Measurements from ENCODE around the gene NIM1K. TPM values are rescaled to one million over a fixed set of nuclear protein-coding genes. Genes with fewer than 3 reads are reported as not detected.
"Not testable (repeated sequence)": the region's sequence is repeated elsewhere in the genome, so short reads cannot be mapped to it uniquely, and the experiment has no call there.

The NIM1K gene
- polyA plus RNA-seq, 1 donor, result 0.70 TPM

DNA sequence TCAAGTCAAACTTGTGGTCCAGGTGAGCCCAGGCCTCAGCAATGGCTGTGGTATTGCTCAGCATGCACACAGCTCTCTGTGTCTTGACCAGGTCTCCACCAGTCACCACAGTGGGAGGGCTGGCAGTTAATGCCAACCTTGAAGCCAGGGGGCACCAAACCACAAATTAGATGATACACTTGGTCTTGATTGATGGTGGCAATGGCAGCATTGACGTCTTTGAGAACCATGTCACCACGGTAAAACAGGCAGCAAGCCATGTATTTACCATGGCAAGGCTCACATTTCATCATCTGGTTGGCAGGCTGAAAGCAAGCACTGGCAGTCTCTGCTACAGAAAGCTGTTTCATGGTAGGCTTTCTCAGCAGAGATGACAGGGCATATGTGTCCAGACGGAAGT is 40.0 kb downstream of the NIM1K start:
- no peak for DNase-seq

DNA sequence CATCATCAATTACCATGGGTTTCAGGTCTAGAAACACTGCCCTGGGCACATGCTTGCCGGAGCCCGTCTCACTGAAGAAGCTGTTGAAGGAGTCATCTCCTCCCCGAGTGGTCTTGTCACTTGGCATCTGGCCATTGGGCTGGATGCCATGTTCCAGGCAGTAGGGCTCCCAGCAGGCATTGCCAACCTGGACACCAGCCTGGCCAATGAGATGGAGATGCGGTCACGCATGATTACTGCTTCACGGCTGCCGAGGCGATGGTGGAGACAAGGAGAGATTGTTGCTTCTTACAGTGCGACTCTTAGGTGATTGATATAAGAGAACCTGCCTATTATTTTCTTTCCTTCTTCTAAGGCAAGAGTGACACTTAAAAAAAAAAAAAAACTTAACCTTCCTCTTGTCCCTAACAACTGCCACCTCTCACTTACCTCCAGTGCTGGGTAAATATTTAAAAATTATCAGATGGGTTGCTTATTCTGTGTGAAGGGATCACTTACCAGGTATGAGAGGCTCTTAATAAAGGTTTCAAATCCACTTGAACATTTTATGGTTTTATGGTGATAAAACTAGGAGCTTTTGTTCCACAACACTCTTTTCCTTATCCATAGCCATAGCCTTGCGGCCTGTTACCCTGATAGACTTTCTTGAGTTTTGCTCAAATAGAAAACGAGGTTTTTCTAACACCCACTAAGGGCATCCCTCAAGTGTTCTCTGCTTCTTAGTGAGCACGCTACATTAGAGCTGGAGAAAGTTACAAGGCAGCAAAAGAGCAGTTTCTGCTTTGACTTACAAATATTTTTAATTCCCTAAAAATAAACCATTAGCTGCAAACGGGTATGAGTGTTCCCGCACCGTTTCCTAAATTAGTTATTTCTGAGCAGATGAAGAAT is 41.2 kb downstream of the NIM1K start:
- DNase-seq, result no peak

DNA sequence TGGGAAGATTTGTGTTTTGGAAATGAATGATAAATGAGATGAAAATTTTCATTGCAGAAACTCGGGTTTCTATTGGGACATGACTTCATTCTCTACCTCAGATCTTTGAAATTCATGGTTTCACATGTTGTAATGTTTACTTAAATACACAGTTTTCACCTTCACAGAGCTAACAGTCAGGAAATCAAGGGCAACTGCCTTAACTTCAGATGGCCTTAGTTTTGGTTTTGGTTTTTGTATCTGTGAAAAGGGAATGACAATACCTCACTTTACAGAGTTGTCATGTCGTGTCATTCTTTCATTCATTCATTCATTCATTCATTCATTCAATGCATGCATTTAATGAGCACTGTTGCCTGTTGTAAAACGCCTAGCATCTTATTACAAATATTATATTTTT is 41.9 kb downstream of the NIM1K start:
- DNase-seq, result no peak

DNA sequence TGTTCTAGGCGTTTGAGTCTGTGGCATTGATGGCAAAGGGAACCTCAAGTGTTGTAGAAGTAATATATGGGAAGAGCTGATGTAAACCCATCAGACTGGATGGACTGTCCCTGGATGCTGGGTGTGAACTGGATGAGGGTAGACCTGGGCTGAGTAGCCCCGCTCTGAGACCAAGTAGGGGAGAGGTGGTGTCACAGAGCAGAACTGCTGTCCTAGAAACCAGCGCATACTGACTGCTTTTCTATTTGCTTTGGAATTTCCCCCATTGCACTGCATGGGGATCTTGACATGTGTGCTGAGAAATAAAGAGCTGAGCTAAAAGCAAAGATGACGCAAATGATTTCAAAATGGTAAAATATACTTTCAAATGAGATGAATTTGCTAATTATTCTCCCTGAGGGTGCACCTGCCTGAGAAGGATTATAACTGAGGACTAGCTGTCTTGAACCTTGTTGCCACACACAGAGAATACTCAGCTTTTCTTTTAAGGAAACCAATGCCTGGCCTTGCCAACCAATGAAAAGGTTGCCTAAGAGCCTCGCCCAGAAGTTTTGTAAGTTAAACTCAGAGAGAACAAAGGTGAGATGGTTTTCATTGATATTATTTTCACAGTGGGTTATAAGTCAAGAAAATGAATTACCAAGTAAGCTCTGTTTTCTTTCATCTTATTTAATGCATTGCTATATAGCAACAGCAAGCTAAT is 44.8 kb downstream of the NIM1K start:
- no peak for DNase-seq

DNA sequence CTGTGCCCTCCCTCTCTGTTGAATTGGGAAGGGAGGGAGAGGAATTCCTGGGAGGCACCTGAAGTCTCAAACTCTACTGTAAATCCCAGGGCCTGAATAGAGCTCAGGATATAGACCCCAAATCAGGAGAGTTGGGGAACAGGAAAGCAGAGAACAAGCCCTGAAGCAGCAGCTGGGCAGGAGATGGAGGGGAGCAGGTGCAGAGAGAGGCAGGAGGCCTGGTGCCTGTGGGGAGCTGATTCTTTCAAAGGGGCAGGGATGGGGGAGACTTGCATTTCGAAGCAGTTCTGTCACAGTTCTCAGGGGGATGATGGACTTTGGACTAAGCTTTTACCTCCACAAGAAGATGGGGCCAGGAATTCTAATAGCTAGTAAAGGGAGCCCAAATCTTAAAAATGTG is 50.2 kb downstream of the NIM1K start:
- no peak for DNase-seq

DNA sequence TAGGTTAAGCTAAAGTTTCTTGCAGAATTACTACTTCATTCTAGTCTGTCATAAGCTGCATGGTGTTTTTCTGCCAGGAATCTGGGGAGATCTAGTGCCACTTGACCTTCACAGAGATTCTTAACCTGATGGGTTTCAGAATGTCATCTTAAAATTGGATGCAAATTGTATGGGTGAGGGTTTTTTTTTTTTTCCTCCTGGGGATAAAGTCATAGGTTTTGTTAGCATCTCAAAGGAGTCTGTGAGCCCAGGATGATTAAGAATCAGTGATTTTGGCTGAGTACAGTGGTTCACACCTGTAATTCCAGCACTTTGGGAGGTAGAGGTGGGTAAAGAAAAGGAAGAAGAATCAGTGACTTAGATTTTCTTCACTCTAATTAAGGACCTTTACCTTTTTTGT is 51.2 kb downstream of the NIM1K start:
- no peak for DNase-seq

DNA sequence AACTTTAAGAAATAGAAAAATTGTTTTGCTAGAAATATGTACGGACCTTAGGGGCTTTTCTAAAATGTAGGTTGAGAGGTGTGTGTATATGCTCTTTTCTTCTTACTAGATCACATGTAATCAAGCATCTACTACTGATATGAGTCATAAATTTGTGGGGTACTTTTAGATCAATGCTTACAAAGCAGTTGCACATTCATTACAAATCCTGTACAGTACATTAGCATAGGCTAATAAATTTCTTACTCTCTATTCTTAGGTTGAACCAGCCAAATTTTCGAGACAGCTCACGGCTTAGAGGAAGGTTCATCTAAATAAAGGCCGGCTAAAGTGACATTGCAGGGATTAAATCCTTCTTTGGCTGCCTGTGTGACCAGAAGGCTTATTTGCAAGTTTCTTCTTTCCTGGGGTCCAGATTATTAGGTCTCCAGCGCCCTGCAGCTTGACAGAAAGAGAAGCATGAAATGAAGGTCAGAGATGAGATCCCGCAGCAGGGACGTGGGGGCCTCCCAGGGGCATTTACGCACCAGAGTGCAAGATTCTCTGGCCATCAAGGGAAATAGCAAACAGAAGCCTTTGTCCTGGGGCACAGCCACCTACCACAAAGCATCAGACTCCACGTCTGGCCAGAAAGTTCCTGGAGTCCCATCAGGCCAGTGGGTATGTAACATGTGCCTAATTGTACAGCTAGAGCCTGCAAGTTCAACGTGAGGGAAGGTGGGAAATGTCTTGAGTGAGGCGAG is 53.0 kb downstream of the NIM1K start:
- DNase-seq, result no peak

DNA sequence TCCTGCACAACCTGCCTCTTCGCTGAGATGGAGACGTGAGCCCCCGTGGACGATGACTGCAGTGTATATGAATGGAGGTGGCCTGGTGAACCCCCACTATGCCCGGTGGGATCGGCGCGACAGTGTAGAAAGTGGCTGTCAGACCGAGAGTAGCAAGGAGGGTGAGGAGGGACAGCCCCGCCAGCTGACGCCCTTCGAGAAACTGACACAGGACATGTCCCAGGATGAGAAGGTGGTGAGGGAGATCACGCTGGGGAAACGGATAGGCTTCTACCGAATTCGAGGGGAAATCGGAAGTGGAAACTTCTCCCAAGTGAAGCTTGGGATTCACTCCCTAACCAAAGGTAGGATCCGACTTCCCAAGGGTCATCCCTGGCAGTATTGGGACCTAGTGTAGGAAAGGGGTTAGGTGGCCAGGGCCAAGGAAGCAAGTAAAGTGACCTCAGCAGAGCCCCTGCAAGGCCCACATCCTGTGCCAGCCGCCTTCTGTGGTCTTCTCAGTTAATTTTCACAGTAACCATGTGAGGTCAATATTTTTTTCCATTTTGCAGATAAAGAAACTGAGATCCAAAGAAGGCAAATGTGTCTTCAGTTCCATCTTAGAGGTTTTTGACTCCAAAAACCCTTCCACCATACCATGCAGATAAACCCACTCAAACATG is 53.8 kb downstream of the NIM1K start:
- DNase-seq, result no peak

DNA sequence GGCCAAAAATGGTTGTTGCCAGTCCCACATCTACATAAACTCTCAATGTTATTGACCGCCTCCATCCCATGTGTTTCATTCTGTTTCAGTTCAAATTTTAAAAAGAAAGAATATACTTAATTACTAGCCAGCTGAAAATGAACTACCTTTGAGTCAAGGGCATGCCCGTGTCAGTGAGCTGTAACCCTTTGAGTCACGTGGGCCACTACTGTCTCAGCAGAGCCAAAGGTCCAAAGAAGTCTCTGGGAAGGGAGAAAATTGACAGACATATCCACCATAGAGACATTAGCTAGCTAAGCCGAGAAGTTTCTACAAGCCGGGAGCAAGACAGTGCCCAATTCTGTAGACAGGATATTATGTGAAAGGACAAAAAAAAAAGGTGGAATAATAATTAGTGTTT is 59.7 kb downstream of the NIM1K start:
- no peak for DNase-seq

DNA sequence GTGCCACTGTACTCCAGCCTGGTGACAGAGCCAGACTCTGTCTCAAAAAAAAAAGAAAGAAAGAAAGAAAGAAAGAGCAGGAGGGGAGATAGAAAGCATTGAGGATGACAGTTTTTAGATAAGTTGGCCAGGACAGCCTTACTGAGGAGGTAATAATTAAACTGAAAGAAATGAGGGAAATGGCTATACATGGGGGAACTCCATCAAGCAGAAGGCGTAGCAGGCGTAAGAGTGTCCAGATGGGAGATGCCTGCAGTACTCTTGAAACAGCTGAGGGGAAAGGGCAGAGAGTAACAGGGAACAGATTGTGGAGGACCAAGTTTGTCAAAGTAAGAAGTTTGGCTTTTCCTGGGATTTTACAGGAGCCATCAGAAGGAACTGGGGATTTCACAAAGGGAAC is 63.7 kb downstream of the NIM1K start:
- DNase-seq, result no peak

DNA sequence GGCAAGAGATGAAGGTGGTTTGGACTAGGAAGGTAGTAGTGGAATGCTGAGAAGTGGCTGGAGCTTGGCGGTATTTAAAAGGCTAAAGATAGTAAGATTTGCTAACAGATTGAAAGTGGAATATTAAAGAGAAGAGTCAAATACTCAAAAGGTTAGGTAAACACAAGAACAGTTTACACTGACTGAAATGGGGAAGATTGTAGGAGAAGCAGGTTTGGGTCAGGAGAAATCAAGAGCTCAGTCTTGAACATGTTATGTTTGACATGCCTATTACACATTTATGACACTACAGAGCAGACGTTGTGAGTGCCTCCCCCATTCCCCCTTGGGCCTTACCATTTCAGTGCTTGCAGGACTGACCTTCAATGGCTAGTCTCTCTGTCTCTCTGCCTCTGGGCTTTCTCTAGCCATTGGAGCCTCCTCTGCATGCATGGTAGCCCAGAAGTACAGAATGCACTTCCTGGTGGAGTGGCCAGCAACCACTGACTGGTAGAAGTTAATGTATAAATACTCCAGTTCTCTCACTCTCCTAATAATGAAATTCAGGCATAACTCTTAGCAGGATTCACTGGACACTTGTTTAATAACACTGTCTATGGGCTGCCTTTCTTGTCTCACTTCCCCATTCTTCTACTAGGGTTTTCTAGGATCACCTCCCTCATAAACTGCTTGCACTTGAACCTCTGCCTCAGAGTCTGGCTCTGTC is 64.4 kb downstream of the NIM1K start:
- no peak for DNase-seq

DNA sequence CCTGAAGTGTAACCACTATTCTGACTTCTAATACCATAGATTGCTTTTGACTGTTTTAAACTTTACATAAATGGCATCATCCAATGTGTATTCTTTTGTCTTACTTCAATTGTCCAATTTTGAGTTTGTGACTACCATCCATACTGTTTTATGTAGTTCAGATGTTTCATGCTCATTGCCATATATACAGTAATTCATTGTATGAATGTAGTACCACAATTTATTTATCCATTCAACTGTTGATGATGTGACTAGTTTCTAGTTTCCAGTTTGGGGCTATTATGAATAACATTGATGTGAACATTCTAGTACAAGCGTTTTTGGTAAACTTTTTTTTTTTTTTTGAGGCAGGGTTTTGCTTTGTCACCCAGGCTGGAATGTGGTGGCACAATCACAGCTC is 66.1 kb downstream of the NIM1K start:
- no peak for DNase-seq

DNA sequence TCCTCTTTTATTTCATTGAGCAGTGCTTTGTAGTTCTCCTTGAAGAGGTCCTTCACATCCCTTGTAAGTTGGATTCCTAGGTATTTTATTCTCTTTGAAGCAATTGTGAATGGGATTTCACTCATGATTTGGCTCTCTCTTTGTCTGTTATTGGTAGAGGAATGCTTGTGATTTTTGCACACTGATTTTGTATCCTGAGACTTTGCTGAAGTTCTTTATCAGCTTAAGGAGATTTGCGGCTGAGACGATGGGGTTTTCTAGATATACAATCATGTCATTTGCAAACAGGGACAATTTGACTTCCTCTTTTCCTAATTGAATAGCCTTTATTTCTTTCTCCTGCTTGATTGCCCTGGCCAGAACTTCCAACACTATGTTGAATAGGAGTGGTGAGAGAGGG is 70.2 kb downstream of the NIM1K start:
- DNase-seq, result not testable (repeated sequence)

DNA sequence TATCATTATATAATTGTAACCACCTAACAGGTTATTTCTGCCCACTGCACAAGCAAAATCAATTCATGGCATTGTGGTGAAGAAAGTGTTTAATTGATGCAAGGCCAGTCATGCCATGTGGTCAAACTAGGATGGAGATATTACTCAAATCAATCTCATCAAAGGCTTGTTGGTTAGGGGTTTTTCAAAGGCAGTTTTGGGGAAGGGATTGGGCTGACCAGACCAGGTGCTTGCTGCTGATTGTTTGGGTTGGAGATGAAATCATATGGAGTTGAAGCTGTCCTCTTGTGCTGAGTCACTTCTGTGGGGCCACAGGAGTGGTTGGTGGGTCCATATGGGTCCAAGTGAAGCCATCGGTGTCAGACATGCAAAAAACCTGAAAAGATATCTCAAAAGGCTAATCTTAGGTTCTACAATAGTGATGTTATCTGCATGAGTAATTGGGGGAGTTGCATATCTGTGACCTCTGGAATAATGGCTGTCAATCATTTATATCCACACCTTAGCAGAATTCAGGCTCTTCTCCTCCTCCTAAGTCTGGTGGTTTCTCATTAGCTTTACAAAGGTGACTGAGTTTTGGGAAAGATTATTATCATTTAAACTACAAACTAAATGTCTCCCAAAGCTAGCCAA is 76.3 kb downstream of the NIM1K start:
- no peak for DNase-seq

DNA sequence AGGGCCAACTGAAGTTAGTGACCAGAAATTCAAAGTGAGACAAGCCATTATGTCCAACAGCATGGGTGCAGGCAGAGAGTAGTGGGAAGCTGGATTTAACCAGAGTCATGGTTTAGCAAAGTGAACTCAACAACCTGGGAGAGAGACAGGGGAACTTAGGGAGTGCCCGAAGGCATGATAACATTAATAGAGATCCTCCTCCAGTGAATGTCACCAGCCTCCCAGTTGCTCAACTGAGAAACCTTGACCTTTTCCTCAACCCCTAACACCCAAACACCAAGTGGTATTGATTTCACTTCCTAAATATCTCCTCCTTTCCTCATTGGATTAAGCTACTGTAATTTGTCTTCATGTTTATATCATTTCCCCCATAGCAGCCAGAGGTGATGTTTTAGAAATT is 78.6 kb downstream of the NIM1K start:
- DNase-seq, result no peak

DNA sequence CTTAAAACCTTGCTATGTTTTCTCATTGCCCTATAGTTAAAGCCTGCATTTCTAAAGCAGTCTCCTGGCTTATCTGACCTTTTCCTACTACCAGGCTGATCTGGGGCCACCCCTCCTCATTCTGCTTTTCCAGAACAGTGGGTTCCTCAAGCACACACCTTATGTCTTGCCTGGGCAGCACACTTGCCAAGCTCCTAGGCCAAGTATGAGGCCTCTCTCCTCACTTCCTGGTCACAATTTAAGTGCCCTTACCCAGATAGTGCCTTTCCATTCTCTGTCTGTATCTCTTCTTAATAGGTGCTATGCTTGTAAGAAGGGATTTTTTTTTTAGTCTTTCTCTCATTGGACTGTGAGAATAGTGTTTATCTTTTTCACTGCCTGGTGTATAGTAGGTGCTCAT is 81.5 kb downstream of the NIM1K start:
- no peak for DNase-seq

DNA sequence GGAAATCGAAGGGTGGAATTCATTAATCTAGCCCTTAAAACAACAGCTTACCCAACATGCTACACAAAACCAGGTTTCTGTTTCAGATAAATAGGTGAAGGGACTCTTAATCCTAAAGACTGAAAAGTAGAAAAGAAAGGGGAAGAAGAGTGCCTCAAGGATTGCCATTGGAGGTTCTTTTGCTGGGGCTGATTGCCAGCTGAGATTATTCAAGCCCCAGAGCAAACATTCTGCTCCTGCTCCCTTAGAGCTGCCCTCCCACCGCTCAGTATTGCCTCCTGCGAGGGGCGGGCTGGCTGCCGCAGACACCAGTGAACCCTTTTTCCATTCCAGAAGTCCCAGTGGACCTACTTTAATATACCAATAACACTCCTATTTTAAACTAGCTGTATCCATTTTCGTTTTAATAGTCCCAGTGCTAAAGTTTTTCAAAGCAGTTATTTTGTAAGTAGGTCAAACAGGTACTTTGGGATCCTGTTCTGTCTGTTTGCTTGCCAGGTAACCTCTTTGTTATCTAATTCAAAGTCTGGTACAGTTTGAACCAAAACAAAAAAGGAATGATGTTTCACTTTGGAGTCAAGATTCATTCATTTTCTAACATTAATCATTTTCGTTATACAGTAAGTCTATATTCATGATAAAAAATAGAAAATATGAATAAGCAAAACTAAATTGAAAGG is 82.5 kb downstream of the NIM1K start:
- no peak for DNase-seq

DNA sequence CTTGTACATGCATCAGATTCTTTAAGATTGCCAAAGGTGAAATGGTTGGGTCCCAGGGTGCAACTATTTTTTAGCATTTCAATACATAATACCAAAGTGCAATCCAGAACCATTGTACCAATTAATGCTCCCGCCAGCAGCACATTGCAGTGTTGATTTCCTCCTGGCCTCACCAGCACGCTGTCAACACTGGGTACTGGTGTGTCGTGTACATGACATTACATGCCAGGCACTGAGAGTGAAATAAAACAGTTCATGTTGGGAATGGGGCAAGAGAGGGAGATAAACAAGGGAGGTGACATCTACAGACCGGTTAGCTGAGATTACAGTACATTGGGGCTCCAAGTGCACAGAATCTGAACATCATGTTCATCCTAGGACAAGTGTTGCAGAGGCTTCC is 83.4 kb downstream of the NIM1K start:
- DNase-seq, result no peak

DNA sequence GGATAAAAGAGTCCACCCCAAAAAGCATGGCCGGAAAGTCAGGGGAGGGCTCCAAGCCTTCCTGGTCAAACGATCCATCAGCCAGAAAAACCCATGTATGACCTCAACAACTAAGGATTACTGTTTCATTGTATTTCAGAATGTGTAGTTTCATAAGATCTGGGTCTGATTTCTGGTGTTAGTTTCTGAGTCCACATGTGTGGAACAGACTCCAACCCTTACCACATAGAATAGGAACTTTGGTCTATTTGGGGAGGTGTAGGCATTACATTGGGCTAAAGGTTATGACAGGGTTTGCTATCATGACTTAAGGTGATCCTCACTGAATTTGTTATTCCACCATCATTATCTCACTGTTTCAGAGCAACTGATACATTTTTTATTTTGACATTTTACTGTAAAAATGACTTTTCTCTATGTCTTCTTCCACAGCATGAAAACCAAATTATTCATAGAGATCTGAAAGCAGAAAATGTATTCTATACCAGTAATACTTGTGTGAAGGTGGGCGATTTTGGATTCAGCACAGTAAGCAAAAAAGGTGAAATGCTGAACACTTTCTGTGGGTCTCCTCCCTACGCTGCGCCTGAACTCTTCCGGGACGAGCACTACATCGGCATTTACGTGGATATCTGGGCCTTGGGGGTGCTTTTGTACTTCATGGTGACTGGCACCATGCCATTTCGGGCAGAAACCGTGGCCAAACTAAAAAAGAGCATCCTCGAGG is 87.7 kb downstream of the NIM1K start:
- DNase-seq, result no peak

Data from hindlimb muscle (tissue), 1 donor.